Measurements from ENCODE around the gene AHDC1.
"Not testable (repeated sequence)": the region's sequence is repeated elsewhere in the genome, so short reads cannot be mapped to it uniquely, and the experiment has no call there.

The AHDC1 gene

DNA sequence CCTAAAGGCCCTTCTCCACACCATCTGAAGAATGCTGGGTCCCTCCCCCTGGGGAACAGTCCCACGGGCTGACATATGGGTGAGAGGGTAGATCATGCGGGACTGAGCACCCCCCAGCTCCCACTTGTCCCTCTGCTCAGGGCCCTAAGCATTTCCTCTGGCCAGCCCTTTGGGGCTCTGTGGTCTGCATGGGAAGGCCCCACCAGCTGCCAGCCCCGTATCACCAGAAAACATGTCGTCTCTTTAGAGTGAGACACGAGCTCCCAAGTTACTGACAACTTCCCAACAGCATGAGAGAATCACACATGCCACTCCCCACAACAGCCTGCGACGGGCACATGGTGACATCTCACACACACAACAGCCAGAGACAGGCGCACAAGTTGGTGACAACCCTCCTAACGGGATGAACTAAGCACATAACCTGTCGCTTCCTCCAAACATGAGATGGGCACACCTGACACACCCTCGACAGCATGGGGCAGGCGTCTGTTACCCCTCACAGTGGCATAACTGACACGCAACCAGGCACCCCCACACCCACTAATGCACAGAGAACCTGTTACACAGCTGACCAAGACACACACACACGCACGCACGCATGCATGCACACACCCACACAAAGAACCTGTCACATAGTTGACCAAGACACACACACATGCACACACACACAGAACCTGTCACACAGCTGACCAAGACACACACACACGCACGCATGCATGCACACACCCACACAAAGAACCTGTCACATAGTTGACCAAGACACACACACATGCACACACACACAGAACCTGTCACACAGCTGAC lies 41.2 kb downstream of the AHDC1 start:
- DNase-seq: no peak

DNA sequence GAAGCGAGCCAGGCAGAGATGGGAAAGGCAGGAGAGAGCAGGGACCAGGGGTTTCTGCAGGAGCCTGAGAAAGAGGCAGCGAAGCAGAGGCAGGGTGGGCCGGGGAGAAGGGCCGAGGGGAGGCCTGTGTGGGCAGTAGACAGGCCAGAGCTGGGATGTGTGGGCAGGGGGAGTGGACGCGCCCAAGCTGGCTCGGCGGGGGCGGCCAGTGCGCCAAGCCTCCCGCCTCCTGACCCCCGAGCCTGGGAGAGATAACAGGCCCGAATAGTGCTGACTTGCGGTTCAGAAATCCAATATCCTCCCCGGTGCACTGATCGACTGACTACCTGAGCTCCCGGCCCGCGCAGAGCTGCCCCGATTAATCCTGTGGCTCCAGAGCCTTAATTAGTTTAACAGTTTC lies 41.9 kb downstream of the AHDC1 start:
- peak; percentile 43 for DNase-seq

DNA sequence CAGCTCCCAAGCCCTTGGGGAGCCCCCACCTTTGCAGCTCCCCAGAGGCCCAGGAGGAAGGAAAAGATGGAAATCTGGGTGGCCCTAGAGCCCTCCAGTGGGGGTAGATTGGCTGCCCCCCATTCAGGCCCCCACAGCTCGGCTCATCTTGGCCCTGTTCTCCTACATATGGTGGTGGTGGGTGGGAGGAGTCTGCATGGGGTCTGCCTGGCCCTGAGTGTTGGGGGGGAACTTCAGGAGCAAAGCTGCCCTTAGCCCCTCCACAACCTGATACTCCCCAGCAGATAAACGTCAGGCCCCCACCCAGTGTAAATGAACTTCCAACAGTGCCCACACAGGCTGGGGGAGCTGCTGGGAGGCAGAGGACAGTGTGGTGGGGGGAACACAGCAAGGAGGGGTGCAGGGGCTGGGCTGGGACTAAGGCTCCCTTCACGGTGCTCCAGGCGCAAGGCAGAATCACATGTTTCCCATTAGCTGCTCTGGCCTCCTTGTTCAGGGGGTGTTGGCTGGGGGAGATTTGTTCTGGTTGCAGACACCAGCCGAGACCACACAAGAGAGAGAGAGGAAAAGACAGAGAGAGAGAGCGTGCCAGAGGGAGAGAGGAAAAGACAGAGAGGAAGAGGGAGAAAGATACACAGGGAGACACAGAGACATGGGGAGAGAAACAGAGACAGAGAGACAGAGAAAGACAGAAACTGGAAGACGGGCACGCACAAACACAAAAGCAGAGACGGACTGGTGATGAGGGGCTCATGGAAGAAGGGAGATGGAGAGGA lies 42.6 kb downstream of the AHDC1 start:
- DNase-seq: peak; percentile 79

DNA sequence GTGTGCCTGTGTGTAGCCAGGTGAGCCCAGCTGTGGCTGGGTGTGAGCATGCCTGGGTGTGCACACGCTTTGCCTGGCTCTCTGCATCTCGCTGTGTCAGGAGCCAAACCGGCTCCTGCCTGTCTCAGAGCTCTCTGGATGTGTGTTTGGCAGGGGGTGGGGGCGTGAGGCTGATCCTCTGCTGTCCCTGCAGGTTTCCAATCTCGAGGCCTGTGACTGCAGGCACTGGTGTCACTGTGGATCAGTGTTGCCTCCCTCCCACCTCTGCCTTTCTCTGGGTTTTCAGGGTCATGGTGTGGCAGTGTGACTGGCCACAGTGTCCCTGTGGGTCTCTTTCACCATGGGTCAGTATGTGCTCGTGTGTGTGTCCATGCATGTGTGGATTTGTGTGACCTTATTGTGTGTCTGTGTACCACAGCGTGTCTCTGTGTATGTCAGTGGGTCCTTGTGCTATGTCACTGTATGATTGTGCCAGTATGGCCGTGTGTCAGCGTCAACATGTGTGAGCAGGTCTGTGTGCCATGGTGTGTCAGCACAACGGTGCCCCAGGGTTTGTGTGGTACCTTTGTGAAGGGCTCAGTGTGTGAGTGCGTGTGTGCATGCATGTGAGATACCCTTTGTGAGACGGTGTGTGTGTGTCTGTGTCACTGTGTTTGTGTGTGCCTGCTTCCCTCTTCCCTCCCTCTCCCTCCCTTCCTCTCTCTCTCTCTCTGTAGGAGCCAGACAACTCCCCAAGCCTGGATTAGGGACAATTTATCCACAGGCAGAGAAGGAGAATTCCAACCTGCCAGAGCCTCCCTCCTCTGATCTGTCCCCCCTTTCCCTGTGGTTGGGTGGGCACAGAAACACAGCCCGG lies 43.4 kb downstream of the AHDC1 start:
- DNase-seq: no peak

DNA sequence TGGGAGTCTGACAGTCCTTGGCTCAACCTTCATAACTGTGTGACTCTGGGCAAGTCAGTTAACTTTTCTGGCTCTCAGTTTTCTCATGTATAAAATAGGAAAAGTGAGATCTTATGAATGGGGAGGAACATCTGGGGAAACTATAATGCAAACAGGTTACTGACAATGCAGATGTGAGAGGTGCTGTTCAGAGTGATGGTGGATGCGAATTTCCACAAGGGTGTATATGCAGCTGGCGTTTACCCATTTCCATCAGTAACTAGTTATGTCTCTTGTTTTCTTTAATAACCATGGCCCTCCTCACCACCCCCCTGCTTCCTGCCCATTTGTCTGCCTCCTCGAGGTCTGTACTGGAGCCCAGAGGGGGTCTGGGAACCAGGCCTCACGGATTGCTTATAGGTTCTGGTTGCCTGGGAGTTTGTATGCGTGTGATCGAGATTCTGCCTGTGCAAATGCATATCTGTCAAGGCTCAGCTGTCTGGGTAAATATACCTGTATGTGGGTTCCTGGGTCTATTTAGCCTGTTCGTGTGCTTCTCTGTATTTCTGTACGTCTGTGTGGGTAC lies 44.4 kb downstream of the AHDC1 start:
- no peak for DNase-seq

DNA sequence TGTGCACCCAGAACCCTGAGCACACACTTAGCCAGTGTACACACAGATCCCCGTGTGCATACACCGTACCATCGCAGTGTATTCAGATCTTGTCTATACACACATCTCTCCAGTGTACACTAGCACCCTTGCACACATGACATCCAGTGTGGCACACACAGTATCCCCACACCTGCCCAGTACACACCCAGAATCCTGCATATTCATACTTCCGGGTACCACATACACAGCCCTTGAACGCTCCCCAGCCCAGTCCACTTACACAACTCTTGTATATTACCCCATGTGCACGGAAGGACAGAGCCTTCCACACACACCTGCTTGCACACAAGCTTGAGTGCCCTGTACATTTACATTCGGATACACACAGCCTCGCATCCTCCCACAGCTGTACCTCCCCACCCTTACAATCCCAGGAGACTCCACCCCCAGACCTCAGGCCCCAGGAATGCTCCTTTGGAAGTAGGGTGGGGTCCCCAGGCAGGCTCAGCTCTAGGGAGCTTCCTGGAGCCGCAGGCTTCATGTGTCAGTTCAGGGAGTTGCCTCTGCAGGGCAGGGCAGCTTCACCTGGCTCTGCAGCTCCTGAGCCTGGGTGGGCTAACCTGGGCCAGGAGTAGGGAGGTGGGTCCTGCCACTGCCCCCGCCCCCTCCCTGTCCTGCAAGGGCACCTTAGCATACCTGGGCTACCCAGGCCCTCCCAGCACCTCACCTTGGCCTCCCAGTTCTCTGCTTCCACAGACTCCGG lies 46.2 kb downstream of the AHDC1 start:
- peak; percentile 40 for DNase-seq

DNA sequence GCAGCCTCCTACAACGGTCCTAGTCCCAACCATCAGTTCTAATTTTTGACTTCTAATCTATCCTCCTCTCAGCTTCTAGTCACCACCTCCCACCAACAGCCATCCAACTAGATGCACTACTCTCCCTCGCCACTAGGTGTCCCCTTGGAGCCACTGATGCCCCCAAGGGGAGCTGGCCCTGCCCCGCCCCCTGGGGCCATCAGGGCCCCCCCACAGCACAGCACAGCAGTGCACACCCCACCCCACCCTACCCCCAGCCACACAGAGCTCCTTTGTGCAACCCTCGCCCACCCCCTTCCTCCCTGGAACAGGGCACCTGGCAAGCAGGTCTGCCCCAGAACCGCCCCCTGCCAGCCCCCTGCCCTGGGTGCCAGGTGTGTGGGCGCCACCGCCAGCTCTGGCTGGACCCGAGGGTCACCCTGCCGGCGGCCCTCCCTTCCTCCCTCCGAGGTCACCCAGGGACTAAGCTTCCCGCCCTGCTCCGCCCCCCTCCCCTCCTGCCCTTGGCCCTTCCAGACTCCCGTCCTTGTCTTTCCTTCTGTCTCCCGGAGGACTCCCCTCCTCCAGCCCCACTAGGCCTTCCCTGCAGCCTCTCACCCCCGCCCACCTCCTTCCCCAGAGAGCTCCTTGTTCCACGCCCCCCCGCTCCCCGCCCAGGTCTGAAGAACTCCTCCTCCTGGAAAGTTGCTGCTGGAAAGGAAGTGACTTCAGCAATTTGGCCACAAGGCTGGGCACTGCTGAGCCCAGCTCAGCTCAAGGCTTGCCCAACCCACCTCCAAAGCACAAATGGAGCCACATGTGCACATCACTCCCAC lies 47.0 kb downstream of the AHDC1 start:
- DNase-seq: peak; percentile 93

DNA sequence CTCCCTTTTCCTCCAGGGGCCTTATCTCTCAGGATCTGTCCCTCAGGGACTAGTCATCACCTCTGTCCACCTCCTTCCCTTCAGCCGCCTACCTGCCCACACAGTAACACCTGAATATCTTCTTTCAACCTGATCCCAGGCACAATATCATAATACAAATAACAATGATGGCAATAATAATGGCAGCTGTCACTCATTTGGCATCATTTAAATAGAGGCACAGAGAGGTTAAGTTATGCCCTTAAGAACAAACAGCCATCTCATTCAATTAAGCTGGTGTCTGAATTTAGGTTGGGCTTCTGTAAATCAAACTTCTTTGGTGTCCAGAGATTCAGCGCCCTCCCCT lies 47.5 kb downstream of the AHDC1 start:
- no peak for DNase-seq

DNA sequence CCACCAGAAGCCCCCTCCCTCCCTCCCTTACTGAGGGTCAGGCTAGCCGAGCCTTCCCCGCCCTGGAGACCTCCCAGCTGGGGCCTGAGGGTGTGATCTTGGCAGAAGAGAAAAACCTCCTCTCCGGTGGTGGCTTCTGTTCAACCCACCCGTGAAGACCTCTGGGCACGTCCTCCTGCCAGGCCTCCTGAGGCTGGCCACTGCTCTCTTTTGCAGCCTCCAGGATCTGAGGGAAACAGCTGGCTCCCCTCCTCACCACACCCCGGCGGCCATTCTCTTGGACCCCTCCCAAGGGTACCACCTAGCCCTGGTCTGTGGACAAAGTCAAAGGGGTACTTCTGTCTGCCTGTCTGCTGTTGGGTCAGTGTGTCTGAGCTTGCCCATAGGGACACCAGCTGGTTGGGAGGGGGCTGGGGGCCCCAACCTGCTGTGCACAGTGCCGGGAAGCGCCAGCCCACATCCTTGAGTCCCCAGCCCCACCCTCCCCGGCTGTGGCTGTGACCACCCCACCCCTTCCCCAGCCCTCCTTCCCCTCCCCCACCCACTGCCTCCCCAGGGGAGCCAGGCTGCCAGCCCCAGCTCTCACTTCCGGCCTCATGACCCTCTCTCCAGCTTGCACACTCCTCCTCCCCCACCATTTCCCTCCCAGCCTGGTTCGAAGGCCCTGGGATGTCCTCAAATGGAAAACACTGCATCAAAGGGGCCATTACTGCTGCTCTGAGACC lies 48.1 kb downstream of the AHDC1 start:
- DNase-seq: peak; percentile 81

DNA sequence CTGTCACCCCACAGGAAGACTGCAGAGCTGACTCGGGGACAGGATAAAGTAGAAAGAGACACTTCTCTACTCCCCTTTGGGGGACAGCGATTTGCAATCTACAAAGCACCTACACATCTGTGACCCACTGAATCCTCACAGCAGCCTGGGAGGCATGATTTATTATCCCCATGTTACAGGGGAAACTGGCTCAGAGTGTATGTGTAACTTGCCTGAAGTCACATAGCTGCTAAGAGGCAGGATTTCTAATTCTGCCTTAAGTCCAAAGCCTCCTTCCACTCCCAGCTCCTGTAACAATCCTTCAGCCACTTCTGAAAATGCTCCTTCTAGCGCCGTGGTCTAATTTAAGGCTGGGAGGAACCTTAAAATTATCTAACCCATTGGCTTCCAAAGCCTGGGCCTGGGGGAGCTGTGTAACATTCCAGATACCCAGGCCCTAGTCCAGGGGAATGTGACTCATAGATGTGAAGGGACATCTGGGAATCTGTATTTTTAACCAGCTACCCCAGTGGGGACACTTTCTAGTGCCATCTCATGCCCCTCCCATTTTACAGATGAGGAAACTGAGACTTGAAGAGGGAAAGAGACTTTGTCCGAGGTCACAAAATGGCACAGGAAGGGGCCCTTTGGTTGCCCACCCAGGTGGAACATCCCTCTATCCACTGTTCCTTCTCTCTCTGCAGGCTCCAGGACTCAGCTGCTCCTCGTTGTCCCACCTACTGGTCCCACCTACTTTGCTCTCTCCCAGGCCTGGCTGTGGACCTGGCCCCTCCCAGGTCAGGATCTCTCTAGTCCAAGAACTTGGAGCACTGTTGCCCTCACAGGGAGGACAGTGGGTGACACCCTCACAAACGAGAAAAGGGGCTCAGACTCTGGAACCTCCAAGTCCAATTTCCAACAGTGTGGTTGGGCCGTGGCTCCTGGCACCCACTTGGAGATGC lies 48.9 kb downstream of the AHDC1 start:
- peak; percentile 64 for DNase-seq

DNA sequence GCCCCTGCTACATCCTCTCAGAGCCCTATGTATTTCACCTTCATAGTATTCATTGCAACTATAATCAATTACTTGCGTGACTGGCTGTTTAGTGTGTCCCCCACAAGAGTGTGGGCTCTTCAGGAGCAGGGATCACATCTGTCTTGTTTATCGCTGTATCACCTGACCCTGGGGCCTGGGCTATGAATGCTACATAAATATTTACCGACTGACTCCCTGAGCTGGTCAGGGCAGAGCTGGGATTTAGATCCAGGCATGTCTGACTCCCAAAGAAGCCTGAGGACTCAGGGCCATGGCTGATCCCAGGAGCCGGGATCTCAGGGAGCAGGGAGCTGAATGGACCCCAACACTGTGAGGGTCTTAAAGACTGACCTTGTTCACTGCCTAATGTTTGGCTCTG lies 49.7 kb downstream of the AHDC1 start:
- no peak for DNase-seq

DNA sequence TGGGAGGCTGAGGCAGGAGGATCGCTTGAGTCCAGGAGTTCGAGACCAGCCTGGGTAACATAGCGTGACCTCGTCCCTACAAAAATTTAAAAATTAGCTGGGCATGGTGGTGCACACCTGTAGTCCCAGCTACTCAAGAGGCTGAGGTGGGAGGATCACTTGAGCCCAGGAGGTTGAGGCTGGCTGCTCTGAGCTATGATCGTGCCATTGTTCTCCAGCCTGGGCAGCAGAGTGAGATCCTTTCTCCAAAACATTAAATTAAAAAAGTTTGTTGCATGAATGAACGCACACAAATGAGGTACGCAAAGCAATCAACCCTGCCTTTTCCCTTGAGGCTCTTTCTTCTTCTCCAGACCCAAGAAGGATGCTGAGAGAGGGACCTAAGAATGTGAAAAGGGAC lies 50.1 kb downstream of the AHDC1 start:
- DNase-seq: not testable (repeated sequence)

DNA sequence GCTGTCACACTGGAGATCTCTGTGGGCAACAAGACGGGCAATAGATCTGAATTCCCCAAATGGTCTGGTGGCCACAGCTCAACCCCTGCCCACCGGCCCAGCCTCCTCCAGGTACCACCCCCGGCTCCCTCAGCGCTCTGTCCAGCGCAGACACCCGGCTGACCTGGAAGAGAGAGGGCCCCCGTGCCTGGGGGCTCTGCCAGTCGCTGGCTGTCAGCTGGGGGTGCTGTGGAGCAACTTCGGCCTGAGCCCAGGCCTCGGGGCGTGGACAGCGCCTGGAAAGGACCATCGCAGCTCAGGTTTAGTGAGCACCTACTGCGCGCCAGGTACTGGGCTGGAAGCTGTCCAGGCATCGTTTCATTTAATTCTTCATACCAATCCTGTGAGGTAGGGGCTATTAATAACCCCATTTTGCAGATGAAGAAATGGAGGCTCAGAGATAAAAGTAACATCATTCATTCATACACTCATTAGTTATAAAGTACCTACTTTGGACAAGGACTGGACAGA lies 51.0 kb downstream of the AHDC1 start:
- no peak for DNase-seq

DNA sequence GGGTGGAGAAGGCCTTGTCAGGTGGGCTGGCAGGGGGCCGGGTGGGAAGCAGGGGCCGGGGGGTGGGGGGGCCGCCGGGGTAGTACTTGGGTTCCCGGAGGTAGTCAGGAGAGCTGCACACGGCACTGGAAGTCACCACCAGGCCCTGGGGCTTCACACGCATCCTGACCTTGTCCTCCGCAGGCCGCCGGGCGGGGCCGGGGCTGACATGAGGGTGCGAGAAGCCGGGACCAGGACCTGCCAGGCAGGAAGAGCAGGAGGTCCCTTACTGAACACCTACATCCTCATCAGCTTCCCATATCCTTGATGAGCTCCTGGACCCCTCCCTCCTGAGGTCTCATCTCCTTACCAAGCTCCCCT lies 52.0 kb downstream of the AHDC1 start:
- no peak for DNase-seq

DNA sequence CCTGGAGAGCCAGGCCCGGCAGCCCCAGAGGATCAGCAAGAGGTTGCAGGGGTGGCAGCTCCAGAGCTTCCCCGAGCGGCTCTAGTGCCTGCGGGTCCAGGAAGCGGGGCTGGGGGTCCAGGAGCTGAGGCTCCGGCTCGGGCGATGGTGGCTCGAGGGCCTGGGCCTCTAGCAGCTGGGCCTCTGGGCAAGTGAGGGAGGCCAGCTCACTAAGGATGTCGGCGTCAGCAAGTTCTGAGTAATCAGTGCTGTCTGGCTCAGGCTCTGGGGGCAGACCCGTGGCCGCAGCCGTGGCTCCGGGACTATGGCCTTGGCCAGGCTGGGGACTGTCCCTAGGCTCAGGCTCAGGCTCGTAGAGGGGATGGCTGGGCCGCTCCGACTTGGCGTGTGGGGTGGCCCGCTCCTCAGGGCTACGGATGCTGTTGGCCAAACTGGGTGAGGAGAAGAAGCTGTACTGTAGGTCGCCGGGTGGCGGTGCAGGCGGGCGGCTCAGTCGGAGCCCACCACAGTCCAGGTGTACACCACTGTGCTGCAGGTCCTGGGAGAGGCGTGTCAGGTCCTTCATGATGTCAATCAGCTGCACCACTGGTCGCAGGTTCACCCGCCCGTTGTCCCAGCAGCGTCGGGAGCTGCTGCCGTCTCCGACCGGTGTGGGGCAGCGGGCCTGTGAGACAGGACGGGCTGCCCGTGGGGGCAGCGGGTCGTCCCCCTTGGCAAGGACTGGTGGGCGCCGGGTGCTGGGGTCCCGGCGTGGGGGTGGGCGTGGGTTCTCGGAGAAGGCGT lies 52.6 kb downstream of the AHDC1 start:
- DNase-seq: no peak

DNA sequence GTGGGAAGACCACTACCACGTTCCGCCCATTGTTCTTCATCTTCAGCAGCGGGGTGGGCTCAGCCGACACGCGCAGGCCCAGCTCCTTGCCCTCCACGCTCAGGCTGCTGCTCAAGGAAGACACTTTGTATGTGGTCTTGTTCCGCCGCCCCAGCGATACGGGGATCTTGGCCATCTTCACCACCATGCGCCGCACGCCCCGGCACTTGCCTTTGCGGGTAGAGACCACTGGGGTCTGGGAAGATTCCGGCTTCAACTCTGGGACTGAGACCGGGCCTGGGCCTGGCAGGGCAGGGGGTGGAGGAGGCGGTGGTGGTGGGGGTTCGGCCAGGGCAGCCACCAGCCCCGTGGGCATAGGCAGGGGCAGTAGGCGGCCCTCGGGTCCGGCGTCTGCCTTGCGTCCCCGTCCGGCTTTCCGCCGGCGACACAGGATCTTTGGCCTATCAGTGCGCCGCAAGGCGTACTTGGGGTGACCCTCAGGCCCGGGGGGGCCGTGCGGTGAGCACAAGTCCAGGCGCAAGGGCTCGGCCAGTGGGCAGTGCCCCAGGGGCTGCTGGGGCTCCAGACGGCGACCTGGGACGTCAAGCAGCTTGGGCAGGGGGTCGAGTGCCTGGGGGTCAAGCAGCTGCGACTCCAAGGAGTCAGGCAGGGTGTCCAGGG lies 53.3 kb downstream of the AHDC1 start:
- no peak for DNase-seq

DNA sequence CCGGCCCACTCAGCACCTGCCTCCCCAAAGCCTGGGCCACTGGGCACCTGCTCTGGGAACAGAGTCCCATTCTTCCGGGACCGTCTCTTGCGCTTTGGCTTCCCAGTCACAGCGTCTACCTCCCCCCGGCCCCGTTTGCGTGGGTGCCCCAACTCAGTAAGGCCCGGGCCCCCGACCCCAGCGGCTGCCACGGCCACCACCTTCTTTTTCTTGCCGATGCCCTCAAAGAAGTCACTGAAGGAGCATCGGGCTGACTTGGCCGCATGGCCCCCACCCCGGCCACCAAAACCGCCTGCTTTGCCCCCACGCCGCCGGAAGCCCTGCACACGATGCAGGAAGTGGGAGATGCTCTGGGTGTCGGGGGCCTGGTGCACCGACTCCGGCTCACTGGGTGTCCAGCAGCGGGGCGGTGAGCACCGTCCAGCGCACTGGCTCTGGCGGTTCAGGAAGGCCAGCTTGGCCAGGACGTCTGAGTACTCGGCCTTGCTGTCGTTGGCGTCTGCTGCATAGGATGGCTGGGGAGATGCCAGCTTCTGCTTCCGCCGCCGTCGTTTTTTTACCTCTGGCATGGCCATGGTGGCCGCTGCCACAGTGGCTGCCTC lies 54.0 kb downstream of the AHDC1 start:
- DNase-seq: no peak

Measured in femur (tissue), 1 donor.